HAP-1 (cell line): Measurements from ENCODE around the gene RFX8.
"Not testable (repeated sequence)": the region's sequence is repeated elsewhere in the genome, so short reads cannot be mapped to it uniquely, and the experiment has no call there.

Source experiments
- DNase-seq, 2 experiments: peaks; one replicate each; pipeline ENCODE4 v3.0.0-alpha.2; 2016 to 2020; ENCODE audit warnings: low spot score in 2 of 2
- H3K27me3 ChIP-seq: fragments of 250-450 bp; sonication (Bioruptor Pico); 2 replicates; pipeline ENCODE4 v1.5.1; 2020; ENCODE audit warnings: low read depth, mild to moderate bottlenecking, moderate library complexity
- H3K36me3 ChIP-seq: fragments of 250-450 bp; sonication (Bioruptor Pico); replicated peaks from 2 replicates; pipeline ENCODE4 v1.5.1; 2020; ENCODE audit warnings: mild to moderate bottlenecking
- H3K4me1 ChIP-seq: fragments of 250-450 bp; sonication (Bioruptor Pico); 2 replicates; pipeline ENCODE4 v1.5.1; 2020; ENCODE audit warnings: mild to moderate bottlenecking
- H3K4me3 ChIP-seq: fragments of 250-450 bp; sonication (Bioruptor Pico); 2 replicates; pipeline ENCODE4 v1.5.1; 2020; ENCODE audit warnings: mild to moderate bottlenecking, moderate library complexity
- H3K9me3 ChIP-seq: fragments of 250-450 bp; sonication (Bioruptor Pico); 2 replicates; pipeline ENCODE4 v1.5.1; 2020; ENCODE audit warnings: mild to moderate bottlenecking, moderate library complexity
- in situ Hi-C: fragments of 300-500 bp; cut with MboI; formaldehyde crosslinking; loops from 3 replicates; pipeline ENCODE4 v1.14.3; 2020; ENCODE audit warnings: low sequenced_read_pairs, inconsistent platforms, mixed read lengths

Gene RFX8

GRCh38 chr2:101442667-101443061 is 32.2 kb downstream of the RFX8 start:
- no peak for DNase-seq
- Histone ChIP-seq H3K27me3 (no peaks in the 10 kb centered on the region), H3K4me1 (no peaks in the 10 kb centered on the region), H3K9me3 (no peaks in the 10 kb centered on the region), H3K4me3 (no peak overlapping the region), H3K36me3 (no peaks in the 10 kb centered on the region)
- in situ Hi-C loops, result no loop called here

GRCh38 chr2:101442042-101442666 is 32.8 kb downstream of the RFX8 start:
- DNase-seq, result no peak
- in situ Hi-C loops, result no loop called here
- H3K4me3 ChIP-seq, result no peak overlapping the region

GRCh38 chr2:101440127-101440738 is 34.7 kb downstream of the RFX8 start:
- no peak for DNase-seq

More at GRCh38 chr2:101442042-101442666, 32.8 kb downstream of the RFX8 start:
- Histone ChIP-seq H3K9me3 (no peaks in the 10 kb centered on the region), H3K36me3 (no peaks in the 10 kb centered on the region), H3K27me3 (no peaks in the 10 kb centered on the region), H3K4me1 (no peaks in the 10 kb centered on the region)

GRCh38 chr2:101439716-101440115 is 35.2 kb downstream of the RFX8 start:
- no peaks in the 10 kb centered on the region for H3K9me3 ChIP-seq

More at GRCh38 chr2:101440127-101440738, 34.7 kb downstream of the RFX8 start:
- H3K4me3 ChIP-seq, result no peak overlapping the region
- no peaks in the 10 kb centered on the region for H3K36me3 ChIP-seq
- in situ Hi-C loops, result no loop called here
- no peaks in the 10 kb centered on the region for H3K9me3 ChIP-seq
- H3K27me3 ChIP-seq, result no peaks in the 10 kb centered on the region
- peaks cover 3% of the 10 kb centered on the region for H3K4me1 ChIP-seq

GRCh38 chr2:101438555-101438954 is 36.4 kb downstream of the RFX8 start:
- H3K4me1 ChIP-seq, H3K9me3 ChIP-seq, DNase-seq, in situ Hi-C loops, H3K36me3 ChIP-seq, H3K27me3 ChIP-seq, H3K4me3 ChIP-seq: not testable (repeated sequence)

More at GRCh38 chr2:101439716-101440115, 35.2 kb downstream of the RFX8 start:
- Histone ChIP-seq H3K27me3 (no peaks in the 10 kb centered on the region), H3K4me1 (peaks cover 8% of the 10 kb centered on the region), H3K4me3 (no peak overlapping the region), H3K36me3 (no peaks in the 10 kb centered on the region)
- DNase-seq, result no peak
- in situ Hi-C loops, result no loop called here

- peak; percentile 61 to 68 for DNase-seq
- in situ Hi-C loops, result no loop called here
- Histone ChIP-seq H3K4me3 (no peak overlapping the region), H3K27me3 (no peaks in the 10 kb centered on the region), H3K4me1 (peaks cover 9% of the 10 kb centered on the region), H3K9me3 (no peaks in the 10 kb centered on the region), H3K36me3 (no peaks in the 10 kb centered on the region)
These were observed 39.7 kb downstream of the RFX8 start for GRCh38 chr2:101435001-101435862.

- H3K9me3 ChIP-seq, result no peaks in the 10 kb centered on the region
- DNase-seq, result no peak
- H3K36me3 ChIP-seq, result no peaks in the 10 kb centered on the region
- in situ Hi-C loops, result no loop called here
- peaks cover 9% of the 10 kb centered on the region for H3K4me1 ChIP-seq
- H3K4me3 ChIP-seq, result no peak overlapping the region
- no peaks in the 10 kb centered on the region for H3K27me3 ChIP-seq
These were observed 41.4 kb downstream of the RFX8 start for GRCh38 chr2:101433465-101433864.

GRCh38 chr2:101432411-101433181 is 42.3 kb downstream of the RFX8 start:
- Histone ChIP-seq H3K36me3 (no peaks in the 10 kb centered on the region), H3K9me3 (no peaks in the 10 kb centered on the region), H3K4me3 (no peak overlapping the region), H3K27me3 (no peaks in the 10 kb centered on the region), H3K4me1 (peaks cover 9% of the 10 kb centered on the region)
- no peak for DNase-seq
- in situ Hi-C loops, result no loop called here

GRCh38 chr2:101431486-101431885 is 43.4 kb downstream of the RFX8 start:
- H3K4me1 ChIP-seq, result peaks cover 9% of the 10 kb centered on the region
- H3K36me3 ChIP-seq, result no peaks in the 10 kb centered on the region
- H3K27me3 ChIP-seq, result no peaks in the 10 kb centered on the region
- DNase-seq, result no peak
- in situ Hi-C loops, result no loop called here
- no peaks in the 10 kb centered on the region for H3K9me3 ChIP-seq
- no peak overlapping the region for H3K4me3 ChIP-seq

GRCh38 chr2:101430156-101430555 is 44.8 kb downstream of the RFX8 start:
- no peaks in the 10 kb centered on the region for H3K27me3 ChIP-seq
- no peaks in the 10 kb centered on the region for H3K36me3 ChIP-seq
- H3K4me3 ChIP-seq, result no peak overlapping the region
- DNase-seq, result no peak
- peaks cover 4% of the 10 kb centered on the region; the same call in 1 of the 2 replicates for H3K4me1 ChIP-seq
- no peaks in the 10 kb centered on the region for H3K9me3 ChIP-seq
- in situ Hi-C loops, result no loop called here

GRCh38 chr2:101429453-101429852 is 45.5 kb downstream of the RFX8 start:
- DNase-seq, result no peak
- Histone ChIP-seq H3K4me3 (no peak overlapping the region), H3K36me3 (no peaks in the 10 kb centered on the region), H3K9me3 (no peaks in the 10 kb centered on the region), H3K4me1 (no peaks in the 10 kb centered on the region), H3K27me3 (no peaks in the 10 kb centered on the region)
- in situ Hi-C loops, result no loop called here

- Histone ChIP-seq H3K27me3 (no peaks in the 10 kb centered on the region), H3K9me3 (no peaks in the 10 kb centered on the region), H3K36me3 (no peaks in the 10 kb centered on the region), H3K4me1 (no peaks in the 10 kb centered on the region), H3K4me3 (no peak overlapping the region)
- in situ Hi-C loops, result no loop called here
- DNase-seq, result no peak
These were observed 46.3 kb downstream of the RFX8 start for GRCh38 chr2:101428422-101429176.

GRCh38 chr2:101427743-101428142 is 47.2 kb downstream of the RFX8 start:
- Histone ChIP-seq H3K4me3 (no peak overlapping the region), H3K36me3 (no peaks in the 10 kb centered on the region), H3K27me3 (no peaks in the 10 kb centered on the region), H3K4me1 (no peaks in the 10 kb centered on the region), H3K9me3 (no peaks in the 10 kb centered on the region)
- no peak for DNase-seq
- in situ Hi-C loops, result no loop called here
